Spleen (tissue), 7 donors: ENCODE data around the gene PPP1R9B.

Source experiments
- POLR2A ChIP-seq, 3 donors: fragments of 450-650 bp; IDR thresholded peaks; one replicate each; pipeline ENCODE4 v1.5.1; 2017; ENCODE audit warnings: antibody characterized with exemption in 3 of 3, mild to moderate bottlenecking in 1 of 3
- TF ChIP-seq, protein P1 (sequence below), 11 experiments: fragments of 200-600 bp in 7 of 11; fragments of 450-650 bp in 4 of 11; sonication (generic) in 4 of 11; IDR thresholded peaks in 8 of 11; conservative IDR thresholded peaks in 3 of 11; 1 replicate in 7 of 11; 2 replicates in 4 of 11; pipeline versions ENCODE4 v1.4.0 to v1.8.0; 2016 to 2021; ENCODE audit warnings: antibody characterized with exemption in 11 of 11, inconsistent platforms in 4 of 11, mild to moderate bottlenecking in 1 of 11
- donor health status: DM: no; HTN: no; CAD: no; lungs with moderate emphysema.
- donor health status: DM: no; HTN: no; CAD: no.
- donor health status: DM: no; HTN: no; CAD: no.

GRCh38 chr17:50143461-50144176 is 6.9 kb downstream of the PPP1R9B start:
- TF ChIP-seq POLR2A (IDR thresholded peaks at IDR 0.05) = no peak
- TF ChIP-seq, protein P1, sequence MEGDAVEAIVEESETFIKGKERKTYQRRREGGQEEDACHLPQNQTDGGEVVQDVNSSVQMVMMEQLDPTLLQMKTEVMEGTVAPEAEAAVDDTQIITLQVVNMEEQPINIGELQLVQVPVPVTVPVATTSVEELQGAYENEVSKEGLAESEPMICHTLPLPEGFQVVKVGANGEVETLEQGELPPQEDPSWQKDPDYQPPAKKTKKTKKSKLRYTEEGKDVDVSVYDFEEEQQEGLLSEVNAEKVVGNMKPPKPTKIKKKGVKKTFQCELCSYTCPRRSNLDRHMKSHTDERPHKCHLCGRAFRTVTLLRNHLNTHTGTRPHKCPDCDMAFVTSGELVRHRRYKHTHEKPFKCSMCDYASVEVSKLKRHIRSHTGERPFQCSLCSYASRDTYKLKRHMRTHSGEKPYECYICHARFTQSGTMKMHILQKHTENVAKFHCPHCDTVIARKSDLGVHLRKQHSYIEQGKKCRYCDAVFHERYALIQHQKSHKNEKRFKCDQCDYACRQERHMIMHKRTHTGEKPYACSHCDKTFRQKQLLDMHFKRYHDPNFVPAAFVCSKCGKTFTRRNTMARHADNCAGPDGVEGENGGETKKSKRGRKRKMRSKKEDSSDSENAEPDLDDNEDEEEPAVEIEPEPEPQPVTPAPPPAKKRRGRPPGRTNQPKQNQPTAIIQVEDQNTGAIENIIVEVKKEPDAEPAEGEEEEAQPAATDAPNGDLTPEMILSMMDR (IDR thresholded peaks at IDR 0.05 in 8 of 11, conservative IDR thresholded peaks at IDR 0.05 in 3 of 11) = no peak
